Gastrocnemius medialis (tissue), 4 donors: ENCODE data around the gene SMURF2. TPM values are rescaled to one million over a fixed set of nuclear protein-coding genes. Genes with fewer than 3 reads are reported as not detected.

Experiments
- ATAC-seq, 2 donors: fragments of 150-250 bp; one replicate each; pipeline ENCODE4 v1.9.1; 2016
- DNase-seq, 2 donors: peaks; one replicate each; pipeline ENCODE4 v3.0.0-alpha.2; 2019
- H3K27ac ChIP-seq, 4 donors: fragments of 200-600 bp; sonication (generic); 1 replicate in 1 of 4; 2 replicates in 3 of 4; pipeline ENCODE4 v1.5.1; 2016 to 2018; ENCODE audit warnings: mild to moderate bottlenecking in 2 of 4, moderate library complexity in 1 of 4
- H3K27me3 ChIP-seq, 3 donors: fragments of 200-600 bp; sonication (generic) in 2 of 3; 1 replicate in 1 of 3; 2 replicates in 2 of 3; pipeline versions ENCODE4 v1.5.1 to v1.6.0; 2016 to 2019; ENCODE audit warnings: mild to moderate bottlenecking in 1 of 3, moderate library complexity in 1 of 3
- H3K36me3 ChIP-seq, 2 donors: fragments of 200-600 bp; sonication (generic) in 1 of 2; one replicate each; pipeline ENCODE4 v1.5.1; 2017 to 2018
- H3K4me1 ChIP-seq, 2 donors: fragments of 200-600 bp; sonication (generic) in 1 of 2; one replicate each; pipeline ENCODE4 v1.5.1; 2016 to 2017; ENCODE audit warnings: mild to moderate bottlenecking in 2 of 2
- H3K4me3 ChIP-seq, 4 donors: fragments of 200-600 bp; sonication (generic) in 3 of 4; 1 replicate in 1 of 4; 2 replicates in 3 of 4; pipeline ENCODE4 v1.5.1; 2016 to 2019; ENCODE audit warnings: mild to moderate bottlenecking in 2 of 4
- H3K9me3 ChIP-seq, 3 donors: fragments of 200-600 bp; sonication (generic) in 2 of 3; 1 replicate in 1 of 3; 2 replicates in 2 of 3; pipeline ENCODE4 v1.5.1; 2016 to 2019
- POLR2A ChIP-seq, 2 donors: fragments of 450-650 bp; IDR thresholded peaks; one replicate each; pipeline ENCODE4 v1.6.1; 2017; ENCODE audit warnings: antibody characterized with exemption in 2 of 2, mild to moderate bottlenecking in 2 of 2, moderate library complexity in 2 of 2
- in situ Hi-C, 4 donors: fragments of 200-750 bp; cut with MboI; loops; one replicate each; pipeline versions ENCODE4 v1.15.0 to v1.8.0; 2017; ENCODE audit warnings: low sequenced_read_pairs in 4 of 4
- intact Hi-C: fragments of 100-400 bp; cut with DNase I; formaldehyde crosslinking; loops from one replicate; pipeline ENCODE4 v1.15.1; 2023; ENCODE audit warnings: low total_unique reads
- total RNA-seq, 4 donors: library from RNA; depleted of rRNA; stranded (reverse); fragments of >200 nt; gene quantifications; one replicate each; pipeline versions ENCODE4 v1.1.0 to v1.2.3, GENCODE V29; 2016
- TF ChIP-seq, protein P1 (sequence below), 5 experiments: fragments of 450-650 bp in 3 of 5; fragments of 200-600 bp in 2 of 5; sonication (generic) in 2 of 5; IDR thresholded peaks in 4 of 5; conservative IDR thresholded peaks in 1 of 5; 1 replicate in 4 of 5; 2 replicates in 1 of 5; pipeline ENCODE4 v1.5.1; 2016 to 2019; ENCODE audit warnings: antibody characterized with exemption in 5 of 5, mild to moderate bottlenecking in 3 of 5, moderate library complexity in 3 of 5

SMURF2 gene
- total RNA-seq, 4 donors from 2014 or later: 8.9 to 15.3 (median 11.4) TPM

DNA sequence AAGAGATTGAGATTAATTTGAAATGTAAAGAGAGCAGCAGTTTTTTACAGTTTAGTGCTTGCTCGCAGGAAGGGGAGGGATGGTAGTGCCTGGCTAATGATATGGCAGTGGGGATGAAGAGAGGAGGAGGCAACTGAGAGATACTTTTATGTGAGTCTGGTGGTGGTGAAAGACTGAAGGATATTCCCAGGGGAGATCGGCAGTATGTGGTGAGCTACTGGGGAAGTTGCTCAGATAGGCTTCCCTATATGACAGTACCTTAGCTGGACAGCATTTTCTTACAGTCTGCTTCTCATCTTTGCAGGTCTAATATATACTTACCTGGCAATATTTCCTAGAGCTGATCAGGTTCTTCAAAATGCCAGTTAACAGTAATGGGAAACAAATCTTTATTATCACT is 146.7 kb downstream of the SMURF2 start:
- in situ Hi-C loops: loop anchor here in 1 of 4 donors (25.0 kb wide), 1 partner anchor 678 kb away; the partner anchor contains the start of genes FTSJ3, PSMC5 and SMARCD2
- no peak for TF ChIP-seq POLR2A (IDR thresholded peaks at IDR 0.05)
- TF ChIP-seq, protein P1, sequence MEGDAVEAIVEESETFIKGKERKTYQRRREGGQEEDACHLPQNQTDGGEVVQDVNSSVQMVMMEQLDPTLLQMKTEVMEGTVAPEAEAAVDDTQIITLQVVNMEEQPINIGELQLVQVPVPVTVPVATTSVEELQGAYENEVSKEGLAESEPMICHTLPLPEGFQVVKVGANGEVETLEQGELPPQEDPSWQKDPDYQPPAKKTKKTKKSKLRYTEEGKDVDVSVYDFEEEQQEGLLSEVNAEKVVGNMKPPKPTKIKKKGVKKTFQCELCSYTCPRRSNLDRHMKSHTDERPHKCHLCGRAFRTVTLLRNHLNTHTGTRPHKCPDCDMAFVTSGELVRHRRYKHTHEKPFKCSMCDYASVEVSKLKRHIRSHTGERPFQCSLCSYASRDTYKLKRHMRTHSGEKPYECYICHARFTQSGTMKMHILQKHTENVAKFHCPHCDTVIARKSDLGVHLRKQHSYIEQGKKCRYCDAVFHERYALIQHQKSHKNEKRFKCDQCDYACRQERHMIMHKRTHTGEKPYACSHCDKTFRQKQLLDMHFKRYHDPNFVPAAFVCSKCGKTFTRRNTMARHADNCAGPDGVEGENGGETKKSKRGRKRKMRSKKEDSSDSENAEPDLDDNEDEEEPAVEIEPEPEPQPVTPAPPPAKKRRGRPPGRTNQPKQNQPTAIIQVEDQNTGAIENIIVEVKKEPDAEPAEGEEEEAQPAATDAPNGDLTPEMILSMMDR (IDR thresholded peaks at IDR 0.05 in 4 of 5, conservative IDR thresholded peaks at IDR 0.05 in 1 of 5): no peak
- peaks cover 0 to 84% of the 10 kb centered on the region in 2 donors for H3K36me3 ChIP-seq
- no peak for DNase-seq
- H3K4me3 ChIP-seq: no peak overlapping the region
- H3K27me3 ChIP-seq: no peaks in the 10 kb centered on the region
- H3K4me1 ChIP-seq: no peaks in the 10 kb centered on the region
- intact Hi-C loops: no loop called here
- H3K27ac ChIP-seq: no peak overlapping the region
- ATAC-seq: no peak
- no peaks in the 10 kb centered on the region for H3K9me3 ChIP-seq

DNA sequence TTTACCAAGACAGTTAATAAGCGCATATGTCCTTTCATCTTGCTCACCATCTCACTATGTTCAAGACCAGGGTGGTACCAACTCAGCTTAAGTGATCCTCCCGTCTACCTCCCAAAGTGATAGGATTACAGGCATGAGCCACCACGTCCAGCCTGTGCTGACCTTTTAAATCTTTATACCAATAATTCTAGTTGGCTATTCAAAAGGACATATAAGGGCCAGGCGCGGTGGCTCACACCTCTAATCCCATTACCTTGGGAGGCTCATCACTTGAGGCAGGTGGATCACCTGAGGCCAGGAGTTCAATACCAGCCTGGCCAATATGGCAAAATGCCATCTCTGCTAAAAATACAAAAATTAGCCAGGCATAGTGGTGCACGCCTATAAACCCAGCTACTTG is 152.9 kb downstream of the SMURF2 start:
- DNase-seq: no peak
- H3K27ac ChIP-seq: peak overlapping the region in 1 of 4 donors; percentile 4
- H3K27me3 ChIP-seq: no peaks in the 10 kb centered on the region
- intact Hi-C loops: loop anchor here (5.0 to 10.0 kb wide), 5 partner anchors 153 to 1053 kb away; partner anchors contain the start of genes AXIN2, FTSJ3, PSMC5 and SMARCD2
- H3K9me3 ChIP-seq: no peaks in the 10 kb centered on the region
- peaks cover 0 to 55% of the 10 kb centered on the region in 2 donors for H3K36me3 ChIP-seq
- peaks cover 14 to 22% of the 10 kb centered on the region in 2 donors for H3K4me1 ChIP-seq
- H3K4me3 ChIP-seq: no peak overlapping the region
- ATAC-seq: no peak
- in situ Hi-C loops: loop anchor here in 2 of 4 donors (10.0 to 25.0 kb wide), 2 partner anchors 136 to 672 kb away; partner anchors contain the start of genes FTSJ3 (in 1 of the 2), PSMC5 (in 1 of the 2) and SMARCD2 (in 1 of the 2)
- TF ChIP-seq POLR2A (IDR thresholded peaks at IDR 0.05): no peak
- TF ChIP-seq, protein P1 (IDR thresholded peaks at IDR 0.05 in 4 of 5, conservative IDR thresholded peaks at IDR 0.05 in 1 of 5): no peak

DNA sequence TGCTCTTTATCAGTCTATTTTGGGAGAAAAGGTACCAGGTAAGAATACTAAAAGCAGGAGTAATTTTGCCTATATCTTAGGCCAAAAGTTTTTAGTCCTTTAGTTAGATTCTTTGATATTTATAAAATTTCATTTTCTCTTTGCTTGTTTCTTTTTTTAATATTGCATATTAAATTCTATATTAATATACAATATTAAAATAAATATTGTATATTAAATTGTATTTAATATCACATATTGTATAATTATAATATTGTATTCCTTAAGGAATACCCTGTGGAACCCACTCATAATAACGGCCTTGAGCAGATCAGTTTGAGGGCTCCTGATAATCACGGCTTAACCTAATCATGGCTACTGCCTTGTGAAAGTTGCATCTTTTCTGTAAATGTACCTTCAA is 153.4 kb downstream of the SMURF2 start:
- ATAC-seq (no peak), DNase-seq (no peak)
- H3K4me1 ChIP-seq: peaks cover 19 to 27% of the 10 kb centered on the region in 2 donors
- no peaks in the 10 kb centered on the region for H3K27me3 ChIP-seq
- peak overlapping the region in 1 of 4 donors; percentile 89 for H3K4me3 ChIP-seq
- H3K36me3 ChIP-seq: peaks cover under 1 to 57% of the 10 kb centered on the region in 2 donors
- in situ Hi-C loops (loop anchor here in 2 of 4 donors (10.0 to 25.0 kb wide), 2 partner anchors 136 to 671 kb away; partner anchors contain the start of genes FTSJ3 (in 1 of the 2), PSMC5 (in 1 of the 2) and SMARCD2 (in 1 of the 2)), intact Hi-C loops (loop anchor here (5.0 to 10.0 kb wide), 5 partner anchors 154 to 1054 kb away; partner anchors contain the start of genes AXIN2, FTSJ3, PSMC5 and SMARCD2)
- peak overlapping the region in 2 of 4 donors; percentile 8 to 97 for H3K27ac ChIP-seq
- TF ChIP-seq, protein P1 (IDR thresholded peaks at IDR 0.05 in 4 of 5, conservative IDR thresholded peaks at IDR 0.05 in 1 of 5): no peak
- TF ChIP-seq POLR2A (IDR thresholded peaks at IDR 0.05): no peak
- H3K9me3 ChIP-seq: no peaks in the 10 kb centered on the region

DNA sequence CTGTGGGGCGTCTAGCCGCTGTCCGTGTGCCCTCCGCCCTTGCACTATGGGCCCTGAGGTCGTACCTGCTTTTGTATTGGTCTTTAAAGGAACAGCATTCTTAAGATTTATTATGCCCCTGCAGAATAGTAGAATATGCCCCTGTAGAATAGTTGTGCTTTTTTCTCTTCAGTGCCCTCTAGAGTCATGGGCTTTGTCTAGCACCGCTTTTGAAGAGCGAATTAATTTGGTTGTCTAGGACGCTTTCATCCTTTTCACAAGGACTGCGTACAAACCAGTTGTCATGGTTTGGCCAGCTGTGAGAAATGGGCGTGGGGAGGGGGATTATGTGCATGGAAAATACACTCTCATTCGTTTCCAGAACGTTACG is 154.7 kb downstream of the SMURF2 start:
- Histone ChIP-seq H3K9me3 (no peaks in the 10 kb centered on the region), H3K36me3 (peaks cover 7 to 57% of the 10 kb centered on the region in 2 donors), H3K27me3 (no peaks in the 10 kb centered on the region), H3K27ac (peak overlapping the region; percentile 97 to 100 (median 99)), H3K4me1 (peaks cover 31 to 40% of the 10 kb centered on the region in 2 donors), H3K4me3 (peak overlapping the region; percentile 89 to 98 (median 96))
- intact Hi-C loops: loop anchor here (5.0 to 10.0 kb wide), 5 partner anchors 155 to 1055 kb away; partner anchors contain the start of genes AXIN2, FTSJ3, PSMC5 and SMARCD2
- TF ChIP-seq, protein P1 (IDR thresholded peaks at IDR 0.05 in 4 of 5, conservative IDR thresholded peaks at IDR 0.05 in 1 of 5): peak in 1 of 5 experiments; percentile 32
- no peak for TF ChIP-seq POLR2A (IDR thresholded peaks at IDR 0.05)
- ATAC-seq: peak; percentile 26 to 30
- in situ Hi-C loops: loop anchor here in 2 of 4 donors (10.0 to 25.0 kb wide), 2 partner anchors 137 to 670 kb away; partner anchors contain the start of genes FTSJ3 (in 1 of the 2), PSMC5 (in 1 of the 2) and SMARCD2 (in 1 of the 2)
- DNase-seq: no peak
